CD4-positive, alpha-beta T cell treated with Interleukin-21 for 1 hour (primary cell): ENCODE results near the gene IQCE.
"Not testable (repeated sequence)": the region's sequence is repeated elsewhere in the genome, so short reads cannot be mapped to it uniquely, and the experiment has no call there.

Experiments used
- DNase-seq: peaks from one replicate; pipeline ENCODE4 v3.0.0-alpha.2; 2020

Gene IQCE

GRCh38 chr7:2533566-2533965 lies 25.2 kb upstream of the IQCE start:
- DNase-seq = not testable (repeated sequence)

DNA sequence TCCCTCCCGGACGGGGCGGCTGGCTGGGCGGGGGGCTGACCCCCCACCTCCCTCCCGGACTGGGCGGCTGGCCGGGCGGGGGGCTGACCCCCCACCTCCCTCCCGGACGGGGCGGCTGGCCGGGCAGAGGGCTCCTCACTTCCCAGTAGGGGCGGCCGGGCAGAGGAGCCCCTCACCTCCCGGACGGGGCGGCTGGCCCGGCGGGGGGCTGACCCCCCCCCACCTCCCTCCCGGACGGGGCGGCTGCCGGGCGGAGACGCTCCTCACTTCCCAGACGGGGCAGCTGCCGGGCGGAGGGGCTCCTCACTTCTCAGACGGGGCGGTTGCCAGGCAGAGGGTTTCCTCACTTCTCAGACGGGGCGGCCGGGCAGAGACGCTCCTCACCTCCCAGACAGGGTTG lies 24.6 kb upstream of the IQCE start:
- not testable (repeated sequence) for DNase-seq

DNA sequence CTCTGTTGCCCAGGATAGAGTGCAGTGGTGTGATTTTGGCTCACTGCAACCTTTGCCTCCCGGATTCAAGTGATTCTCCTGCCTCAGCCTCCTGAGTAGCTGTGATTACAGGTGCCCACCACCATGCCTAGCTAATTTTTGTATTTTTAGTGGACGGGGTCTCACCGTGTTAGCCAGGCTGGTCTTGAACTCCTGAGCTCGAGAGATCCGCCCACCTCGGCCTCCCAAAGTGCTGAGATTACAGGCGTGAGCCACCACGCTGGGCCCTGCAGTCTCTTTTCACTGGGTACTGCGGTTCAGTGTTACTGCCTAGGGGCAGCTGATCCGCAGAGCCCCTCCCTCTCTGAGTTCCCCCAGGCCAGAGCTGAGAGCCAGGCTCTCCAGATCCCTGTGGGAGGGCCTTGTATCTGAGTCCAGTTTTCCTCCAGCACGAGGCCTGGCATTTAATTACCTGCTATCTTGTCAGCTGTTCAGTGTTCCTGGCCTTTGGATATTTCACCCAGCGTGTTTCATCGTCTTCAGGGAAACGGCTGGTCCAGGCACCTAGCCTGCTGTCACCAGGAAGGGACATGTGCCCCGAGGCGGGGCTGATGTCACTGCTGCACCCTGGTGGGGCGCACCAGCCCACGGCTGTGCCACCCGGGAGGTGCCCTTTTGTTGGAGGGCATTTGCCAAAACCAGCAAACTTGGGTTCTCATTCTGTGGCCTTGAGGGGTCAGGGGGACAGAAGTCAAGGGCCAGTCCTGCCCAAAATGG lies 22.7 kb upstream of the IQCE start:
- DNase-seq = not testable (repeated sequence)

- DNase-seq = no peak
Measured at GRCh38 chr7:2537981-2538851, 20.6 kb upstream of the IQCE start.

DNA sequence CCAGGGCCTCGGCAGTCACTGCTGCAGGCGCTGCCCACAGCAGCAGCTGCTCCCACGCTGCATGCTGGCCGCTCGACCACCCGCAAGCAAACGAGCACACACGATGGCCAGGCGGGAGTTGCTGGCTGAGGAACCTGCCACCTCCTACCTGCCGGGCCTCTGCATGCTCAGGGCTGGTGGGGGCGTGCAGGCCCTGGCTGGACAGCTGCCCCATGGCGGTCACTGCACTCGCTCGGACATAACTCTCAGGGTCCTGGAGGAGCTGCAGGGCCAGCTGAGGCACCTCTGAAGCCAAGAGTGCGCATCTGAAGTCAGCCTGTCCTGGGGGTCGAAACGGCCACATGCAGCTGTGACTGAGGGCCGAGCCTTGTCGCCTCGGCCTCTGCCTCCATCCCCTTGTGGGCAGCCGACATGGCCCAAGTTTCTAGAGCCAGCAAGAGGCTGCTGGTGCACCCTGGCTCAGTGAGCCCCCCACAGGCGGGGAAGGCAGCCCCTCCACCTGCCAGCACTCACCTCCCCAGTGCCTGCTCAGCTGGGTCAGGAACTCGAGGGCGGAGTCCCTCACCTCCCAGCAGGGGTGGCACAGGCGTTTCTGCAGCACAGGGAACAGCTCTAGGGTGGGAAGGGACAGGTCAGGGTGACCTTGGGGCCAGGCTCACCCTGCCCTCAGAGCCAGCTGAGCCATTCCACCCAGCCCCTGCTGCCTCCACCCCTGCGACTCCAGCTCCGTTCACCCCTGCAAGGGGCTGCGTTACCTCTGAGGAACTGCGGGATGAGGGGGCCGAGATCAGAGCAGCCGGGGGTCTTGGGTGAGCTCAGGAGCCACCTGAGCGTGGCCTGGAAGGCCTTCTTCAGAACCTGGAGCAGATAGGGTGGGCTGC lies 19.5 kb upstream of the IQCE start:
- DNase-seq = no peak

DNA sequence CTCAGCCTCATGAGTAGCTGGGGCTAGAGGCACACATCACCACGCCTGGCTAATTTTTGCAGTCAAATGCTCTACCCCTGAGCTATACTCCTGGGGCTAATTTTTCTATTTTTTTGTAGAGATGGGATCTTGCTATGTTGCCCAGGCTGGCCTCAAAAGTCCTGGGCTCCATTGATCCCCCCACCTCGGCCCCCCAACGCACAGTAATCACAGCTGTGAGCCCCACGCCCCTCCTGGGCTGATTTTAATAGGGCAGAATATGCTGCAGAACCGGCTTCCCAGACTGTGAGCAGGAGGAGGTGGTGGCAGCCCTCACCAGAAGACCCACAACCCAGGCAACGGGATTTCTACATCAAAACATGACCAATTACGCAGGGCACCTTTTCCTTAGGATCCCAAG lies 18.6 kb upstream of the IQCE start:
- no peak for DNase-seq

GRCh38 chr7:2540641-2541051 lies 18.1 kb upstream of the IQCE start:
- no peak for DNase-seq

DNA sequence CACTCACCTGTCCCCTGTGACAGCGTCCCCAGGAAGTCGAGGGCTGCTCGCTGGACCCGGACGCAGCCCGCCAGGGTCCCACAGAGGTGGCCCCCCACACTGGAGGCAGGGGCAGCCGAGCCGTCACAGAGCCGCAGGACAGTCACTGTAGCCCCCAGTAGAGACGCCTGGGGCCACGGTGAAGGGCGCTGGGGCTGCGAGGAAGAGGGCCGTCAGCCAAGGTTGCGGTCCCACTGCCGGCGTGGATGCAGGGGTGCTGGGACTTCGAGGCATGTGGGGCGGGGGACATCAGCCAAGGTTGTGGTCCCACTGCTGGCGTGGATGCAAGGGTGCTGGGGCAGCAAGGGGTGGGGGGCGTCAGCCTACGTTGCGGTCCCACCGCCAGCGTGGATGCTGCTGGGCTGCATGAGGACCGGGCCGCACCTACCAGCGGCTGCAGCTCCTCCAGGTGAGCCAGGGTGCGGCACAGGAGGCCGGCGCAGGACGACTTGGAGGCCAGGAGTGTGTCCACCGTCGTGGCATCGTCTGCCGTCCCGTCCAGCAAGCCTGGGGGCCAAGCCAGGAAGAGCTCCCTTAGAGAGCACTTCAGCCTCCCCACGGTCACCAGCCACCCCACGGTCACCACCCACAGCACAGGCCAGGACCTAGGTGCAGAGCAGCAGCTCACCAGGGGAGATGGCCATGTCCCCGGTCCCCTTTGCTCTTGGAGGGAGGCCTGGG lies 17.3 kb upstream of the IQCE start:
- no peak for DNase-seq

GRCh38 chr7:2542011-2542915 lies 16.5 kb upstream of the IQCE start:
- DNase-seq = no peak

- no peak for DNase-seq
Measured at GRCh38 chr7:2542916-2543871, 15.6 kb upstream of the IQCE start.

- no peak for DNase-seq
Measured at GRCh38 chr7:2544541-2545188, 14.1 kb upstream of the IQCE start.

DNA sequence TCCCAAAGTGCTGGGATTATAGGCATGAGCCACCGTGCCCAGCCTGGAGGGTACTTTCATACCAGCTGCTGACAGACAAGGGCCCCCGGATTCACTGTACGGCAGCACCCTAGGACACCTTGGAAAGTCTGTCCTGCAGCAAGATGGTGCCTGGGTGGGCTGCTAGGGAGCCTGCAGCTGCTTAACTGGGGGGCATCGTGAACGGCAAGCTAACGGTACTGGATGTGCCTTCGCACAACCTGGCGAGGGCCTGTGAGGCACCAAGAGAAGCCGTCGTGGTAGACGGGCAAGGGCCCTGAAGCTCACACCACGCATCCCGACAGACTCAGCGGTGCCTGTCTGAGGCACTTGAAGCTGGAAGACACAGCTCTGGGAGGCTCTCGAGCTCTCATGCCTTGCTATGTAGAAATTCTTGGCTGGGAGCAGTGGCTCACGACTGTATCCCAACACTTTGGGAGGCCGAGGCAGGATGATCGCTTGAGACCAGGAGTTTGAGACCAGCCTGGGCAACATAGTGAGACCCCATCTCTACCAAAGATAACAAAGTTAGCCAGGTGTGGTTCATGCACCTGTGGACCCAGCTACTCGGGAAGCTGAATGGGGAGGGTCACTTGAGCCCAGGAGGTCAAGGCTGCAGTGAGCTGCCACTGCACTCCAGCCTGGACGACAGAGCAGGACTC lies 12.9 kb upstream of the IQCE start:
- no peak for DNase-seq

DNA sequence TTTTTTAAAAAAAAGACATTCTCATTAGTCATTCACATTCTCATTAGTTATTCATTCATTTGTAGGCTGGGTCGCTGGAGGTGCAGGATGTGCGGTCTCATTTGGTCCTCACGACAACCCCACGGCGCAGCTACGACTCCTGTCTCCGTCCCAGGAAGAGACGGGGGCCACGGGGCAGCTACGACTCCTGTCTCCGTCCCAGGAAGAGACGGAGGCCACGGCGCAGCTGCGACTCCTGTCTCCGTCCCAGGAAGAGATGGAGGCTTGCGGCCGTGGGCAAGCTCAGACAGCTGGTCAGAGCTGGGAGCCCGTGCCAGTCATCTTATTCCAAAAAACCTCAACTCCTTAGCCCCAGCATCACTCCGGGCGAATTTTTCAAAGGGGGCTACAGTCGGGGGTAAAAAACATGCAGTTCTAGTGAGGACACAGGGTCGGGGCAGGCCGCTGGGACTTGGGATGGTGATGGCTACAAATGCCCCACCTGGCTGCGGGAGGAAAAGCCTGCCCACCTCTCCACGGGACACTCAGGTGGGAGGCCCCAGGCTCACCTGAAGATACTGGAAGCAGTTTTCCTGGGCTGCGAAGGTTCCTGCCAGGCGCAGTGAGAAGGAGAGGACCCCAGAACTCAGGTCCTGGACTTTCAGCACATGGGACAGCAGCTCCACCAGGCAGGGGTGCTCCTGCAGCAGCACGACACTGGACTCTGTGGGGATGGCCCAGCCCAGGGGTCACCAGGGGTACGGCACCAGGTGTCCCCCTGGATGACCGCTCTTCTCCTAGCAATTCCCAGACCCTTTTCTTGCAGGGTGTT lies 11.8 kb upstream of the IQCE start:
- no peak for DNase-seq

DNA sequence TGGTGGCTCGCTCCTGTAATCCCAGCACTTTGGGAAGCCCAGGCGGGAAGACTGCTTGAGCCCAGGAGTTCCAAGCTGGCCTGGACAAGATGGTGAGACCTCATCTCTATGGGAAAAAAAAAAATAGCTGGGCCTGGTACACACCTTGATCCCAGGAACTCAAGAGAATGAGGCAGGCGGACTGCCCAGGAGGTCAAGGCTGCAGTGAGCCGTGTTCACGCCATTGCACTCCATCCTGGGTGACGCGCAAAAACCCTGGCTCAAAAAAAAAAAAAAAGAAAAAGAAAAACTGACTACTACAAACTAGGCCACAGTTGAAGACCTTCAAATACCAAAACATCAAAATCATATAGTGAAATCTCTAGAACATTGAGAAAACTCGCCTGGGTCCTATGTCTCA lies 7.4 kb upstream of the IQCE start:
- DNase-seq = no peak

DNA sequence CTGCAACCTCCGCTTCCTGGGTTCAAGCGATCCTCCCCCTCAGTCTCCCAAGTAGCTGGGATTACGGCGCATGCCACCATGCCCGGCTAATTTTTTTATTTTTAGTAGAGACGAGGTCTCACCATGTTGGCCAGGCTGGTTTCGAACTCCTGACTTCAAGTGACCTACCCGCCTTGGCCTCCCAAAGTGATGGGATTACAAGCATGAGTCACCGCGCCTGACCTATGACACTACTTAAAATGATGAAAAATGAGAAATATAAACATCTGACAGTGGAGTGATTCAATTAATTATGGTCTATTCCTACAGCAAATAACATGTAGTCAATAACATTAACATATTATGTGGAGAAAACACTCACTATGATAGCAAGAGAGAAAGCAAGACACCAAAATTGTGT lies 5.7 kb upstream of the IQCE start:
- DNase-seq = no peak

- no peak for DNase-seq
Measured at GRCh38 chr7:2553831-2554581, 4.8 kb upstream of the IQCE start.

- DNase-seq = no peak
Measured at GRCh38 chr7:2554661-2555111, 4.1 kb upstream of the IQCE start.
